Fibroblast of skin of scalp (primary cell): ENCODE measurements around the gene CDH12.
"Not testable (repeated sequence)": the region's sequence is repeated elsewhere in the genome, so short reads cannot be mapped to it uniquely, and the experiment has no call there.

Experiments
- DNase-seq: peaks from one replicate; pipeline ENCODE4 v3.0.0-alpha.2; 2013

Gene CDH12

DNA sequence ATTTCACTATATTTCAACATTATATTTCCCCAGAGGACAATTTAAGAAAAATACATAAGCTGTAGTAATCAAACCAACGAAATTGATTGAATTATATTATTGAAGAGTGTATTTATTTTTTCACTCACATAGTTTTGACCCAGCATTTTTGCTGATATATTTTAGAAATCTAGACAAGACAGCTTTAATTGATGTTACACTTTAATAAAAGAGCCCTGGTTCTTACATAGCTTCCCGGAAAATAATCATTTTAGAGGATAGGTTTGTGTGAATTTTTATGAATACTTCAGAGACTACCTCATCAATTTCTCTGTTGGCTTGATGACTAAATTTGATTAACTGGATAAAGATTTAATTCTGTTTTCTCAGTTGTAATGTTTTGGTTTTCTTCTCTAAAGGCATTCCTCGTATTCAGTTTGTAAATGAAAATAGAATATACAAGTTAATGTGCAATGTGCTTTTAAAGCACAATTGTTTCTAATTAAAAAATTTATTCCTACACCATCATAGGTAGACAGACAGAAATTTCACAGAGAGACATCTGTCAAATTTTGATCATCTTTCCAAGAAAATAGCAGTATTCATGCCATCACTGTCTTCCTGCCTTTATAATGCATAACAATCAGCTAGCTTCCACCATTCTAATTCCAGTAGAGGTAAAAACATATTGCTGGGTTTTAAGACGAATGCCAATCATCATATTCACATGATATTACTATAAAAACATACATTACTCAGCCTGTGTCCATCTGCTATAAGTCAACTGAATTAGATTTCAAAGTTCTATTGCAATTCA is 441.4 kb downstream of the CDH12 start:
- no peak for DNase-seq

DNA sequence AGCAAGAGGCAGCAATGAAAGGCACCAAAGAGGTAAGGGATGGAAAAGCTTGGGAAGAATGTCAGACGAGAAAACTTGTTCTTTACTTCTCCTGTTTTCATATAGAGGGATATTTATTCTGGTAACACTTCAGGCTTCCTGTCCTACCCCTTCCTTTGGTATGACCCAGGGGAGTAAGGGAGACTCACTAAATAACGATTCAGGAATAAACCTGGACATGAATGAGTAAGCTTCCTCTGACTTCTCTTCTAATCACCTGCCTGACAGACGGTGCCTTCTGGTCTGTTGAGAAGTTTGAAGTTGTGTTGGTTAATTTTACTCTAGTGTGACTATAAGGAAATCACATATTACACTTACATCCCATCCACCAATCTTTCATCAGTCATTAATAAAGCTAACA is 461.2 kb downstream of the CDH12 start:
- DNase-seq: no peak

- no peak for DNase-seq
Measured at GRCh38 chr5:22390888-22391287, 462.3 kb downstream of the CDH12 start.

DNA sequence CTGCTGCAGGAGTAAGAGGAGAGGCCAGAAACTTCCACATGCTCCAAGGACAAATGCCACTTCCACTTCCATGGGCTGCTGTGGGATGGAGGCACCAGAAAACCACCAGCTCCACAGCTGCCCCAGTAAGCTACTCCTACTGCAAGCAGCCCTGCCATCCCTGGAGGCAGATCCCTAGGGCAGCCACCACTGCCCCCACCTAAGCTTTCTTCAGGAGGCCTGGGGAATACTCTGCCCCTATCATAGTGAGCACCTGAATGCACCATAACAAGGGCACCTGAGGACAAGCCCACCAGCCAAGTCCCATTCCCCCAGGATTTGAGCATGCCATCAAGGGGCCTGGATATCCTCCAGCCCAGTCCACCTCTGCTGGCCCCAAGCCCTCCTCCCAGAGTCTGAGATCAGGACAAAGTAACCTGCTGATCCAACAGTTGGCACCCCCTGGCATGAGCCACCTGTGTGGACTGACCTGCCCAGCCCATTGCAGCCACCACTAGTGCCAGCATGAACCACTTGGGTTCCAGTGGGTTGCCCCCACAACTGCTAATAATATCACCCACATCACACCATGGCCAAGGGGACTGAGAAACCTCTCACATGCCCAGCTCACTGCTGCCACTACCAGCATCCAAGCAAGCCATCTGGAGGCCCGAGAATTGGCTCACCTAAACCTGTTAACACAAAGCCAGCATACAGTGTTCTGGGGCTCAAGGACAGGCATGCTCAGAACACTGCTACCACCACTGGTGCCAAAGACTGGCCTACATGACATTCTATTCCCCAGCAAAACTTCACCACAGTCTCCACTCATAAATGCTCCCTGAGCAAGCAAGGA is 480.1 kb downstream of the CDH12 start:
- DNase-seq: no peak

GRCh38 chr5:22372376-22372775 is 480.8 kb downstream of the CDH12 start:
- peak; percentile 34 for DNase-seq

DNA sequence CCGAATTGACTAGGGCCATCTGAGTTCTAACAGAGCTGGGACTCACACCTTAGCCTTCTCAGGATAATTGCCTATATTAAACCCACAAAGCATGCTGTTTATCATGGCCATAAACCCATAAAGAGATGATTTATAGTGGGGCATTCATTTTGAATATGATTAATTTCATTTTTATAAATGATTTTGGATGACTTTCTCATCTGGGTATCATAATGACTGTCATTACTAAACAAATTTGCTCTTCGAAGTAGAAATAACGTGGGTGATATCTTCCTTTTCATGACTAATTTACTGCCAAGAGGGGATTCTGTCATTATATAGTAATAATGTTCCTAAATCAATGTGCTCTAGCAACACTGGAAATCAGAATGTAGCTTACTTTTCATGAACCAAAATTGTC is 498.2 kb downstream of the CDH12 start:
- no peak for DNase-seq

- no peak for DNase-seq
Measured at GRCh38 chr5:22352493-22352892, 500.7 kb downstream of the CDH12 start.

GRCh38 chr5:22351178-22351577 is 502.0 kb downstream of the CDH12 start:
- no peak for DNase-seq

- DNase-seq: no peak
Measured at GRCh38 chr5:22348027-22348426, 505.1 kb downstream of the CDH12 start.

DNA sequence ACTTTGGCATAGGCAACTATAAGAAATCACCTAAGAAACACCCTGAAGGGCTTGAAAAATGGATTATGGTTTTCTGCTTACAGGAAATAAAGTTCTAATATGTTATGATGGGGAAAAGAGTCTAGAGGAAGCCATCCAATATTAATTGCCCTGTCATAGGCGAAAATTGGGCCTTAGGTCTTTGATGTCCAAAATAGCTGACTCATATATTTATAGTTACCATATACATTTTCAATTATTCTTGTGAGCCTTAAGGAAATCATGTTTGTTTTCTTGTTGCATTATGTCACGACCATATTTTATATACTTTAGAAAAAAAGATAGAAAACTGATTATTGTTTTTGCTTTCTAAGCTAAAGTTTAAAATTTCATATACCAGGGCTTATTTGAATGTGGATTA is 509.1 kb downstream of the CDH12 start:
- DNase-seq: no peak

- no peak for DNase-seq
Measured at GRCh38 chr5:22341406-22341805, 511.7 kb downstream of the CDH12 start.

DNA sequence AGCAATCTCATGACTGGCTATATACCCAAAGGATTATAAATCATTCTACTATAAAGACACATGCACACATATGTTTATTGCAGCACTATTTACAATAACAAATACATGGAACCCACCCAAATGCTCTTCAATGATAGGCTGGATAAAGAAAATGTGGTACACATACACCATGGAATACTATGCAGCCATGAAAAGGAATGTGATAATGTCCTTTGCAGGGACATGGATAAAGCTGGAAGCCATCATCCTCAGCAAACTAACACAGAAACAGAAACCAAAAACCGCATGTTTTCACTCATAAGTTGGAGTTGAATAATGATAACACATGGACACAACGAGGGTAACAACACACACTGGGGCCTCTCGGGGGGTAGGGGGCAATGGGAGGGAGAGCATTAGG is 520.2 kb downstream of the CDH12 start:
- DNase-seq: not testable (repeated sequence)

DNA sequence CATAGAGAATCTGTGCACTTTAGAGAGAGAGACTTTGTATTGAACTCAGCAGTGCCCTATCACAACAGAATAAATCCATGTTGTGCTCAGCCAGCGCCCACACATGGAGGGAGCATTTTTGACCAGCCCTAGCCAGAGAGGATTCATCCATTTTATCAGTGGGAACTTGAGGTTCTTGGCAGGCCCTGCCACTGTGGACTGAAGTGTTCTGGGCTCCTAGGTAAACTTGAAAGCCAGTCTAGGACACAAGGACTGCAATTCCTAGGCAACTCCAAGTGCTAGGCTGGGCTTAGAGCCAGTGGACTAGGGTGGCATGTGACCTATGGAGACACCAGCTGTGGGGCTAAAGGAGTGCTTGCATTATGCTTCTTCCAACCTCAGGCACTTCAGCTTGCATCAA is 523.5 kb downstream of the CDH12 start:
- DNase-seq: no peak

DNA sequence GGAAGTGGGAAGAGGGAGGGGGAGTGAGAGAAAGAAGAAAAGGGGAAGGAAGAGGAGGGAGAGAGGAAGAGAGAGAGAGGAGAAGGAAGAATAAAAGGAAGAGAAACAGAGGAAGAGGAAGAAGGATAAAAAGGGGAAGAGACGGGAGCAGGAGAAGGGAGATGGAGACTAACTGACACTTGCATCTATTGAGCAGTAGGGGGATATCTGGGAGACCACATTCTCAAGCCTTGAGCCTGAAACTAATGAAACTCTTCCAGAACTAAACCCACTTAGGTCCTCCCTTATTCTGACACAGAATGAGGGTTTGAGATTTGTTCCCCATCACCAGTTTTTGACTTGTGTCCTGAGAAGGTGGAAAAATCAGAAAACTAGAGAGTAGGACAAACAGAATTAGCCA is 533.3 kb downstream of the CDH12 start:
- no peak for DNase-seq

DNA sequence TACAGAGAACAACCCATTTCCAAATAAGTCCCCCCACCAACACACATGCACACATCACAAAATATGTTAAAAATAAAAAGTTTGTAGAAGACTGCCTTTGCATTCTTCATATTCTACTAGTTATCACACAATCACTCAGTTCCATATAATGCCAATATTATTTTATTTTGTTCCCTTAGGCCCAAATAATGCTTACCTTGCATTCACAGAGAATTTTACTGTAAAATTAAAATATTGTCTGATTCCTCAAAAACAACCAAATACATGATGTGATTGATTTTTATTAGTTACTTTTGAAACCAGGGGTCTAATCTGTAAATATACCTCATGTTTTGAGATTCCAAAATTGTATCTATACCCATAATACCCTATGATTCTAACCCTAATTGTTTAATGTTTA is 536.9 kb downstream of the CDH12 start:
- no peak for DNase-seq

- DNase-seq: not testable (repeated sequence)
Measured at GRCh38 chr5:22315052-22315451, 538.1 kb downstream of the CDH12 start.

GRCh38 chr5:22314548-22314947 is 538.6 kb downstream of the CDH12 start:
- no peak for DNase-seq

DNA sequence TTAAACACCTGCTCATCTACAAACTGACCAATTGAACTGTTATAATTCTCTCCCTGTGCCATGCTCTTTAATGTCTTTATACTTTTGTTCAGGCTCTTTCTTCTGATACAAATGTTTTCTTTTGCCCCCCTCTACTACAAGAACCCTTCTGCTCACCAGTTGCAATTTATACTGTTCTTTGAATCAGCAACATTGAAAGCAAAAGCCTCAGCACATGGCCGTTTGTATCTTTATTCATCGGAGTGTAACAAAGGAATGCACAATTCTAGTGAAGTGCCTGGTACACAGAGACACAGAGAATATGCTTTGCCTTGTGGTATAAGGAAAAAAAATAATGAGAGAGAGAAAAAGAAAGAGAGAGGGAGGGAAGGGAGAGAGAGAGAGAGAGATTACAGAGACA is 547.1 kb downstream of the CDH12 start:
- no peak for DNase-seq

- DNase-seq: no peak
Measured at GRCh38 chr5:22295832-22296231, 557.3 kb downstream of the CDH12 start.

- no peak for DNase-seq
Measured at GRCh38 chr5:22293147-22293546, 560.0 kb downstream of the CDH12 start.

DNA sequence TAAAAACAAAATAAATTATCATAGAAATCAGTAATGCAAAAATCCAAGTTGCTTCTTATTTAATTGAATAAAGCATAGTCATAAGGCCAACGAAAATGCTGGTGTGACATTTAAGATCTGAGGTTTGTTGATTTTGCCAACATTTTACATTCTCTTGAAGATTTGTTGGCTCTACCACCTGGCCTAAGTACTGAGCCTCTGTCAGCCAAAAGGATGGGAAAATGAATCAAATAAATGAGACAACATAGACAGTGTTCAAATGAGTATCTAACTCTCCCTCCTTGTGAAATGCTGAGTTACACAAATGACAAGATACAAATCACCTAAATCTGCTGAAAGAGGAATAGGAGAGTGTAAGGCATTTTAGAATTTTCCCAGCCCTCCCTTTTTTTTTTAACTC is 575.0 kb downstream of the CDH12 start:
- no peak for DNase-seq

GRCh38 chr5:22277006-22277405 is 576.1 kb downstream of the CDH12 start:
- no peak for DNase-seq

GRCh38 chr5:22265855-22266254 is 587.3 kb downstream of the CDH12 start:
- DNase-seq: not testable (repeated sequence)

GRCh38 chr5:22258139-22258538 is 595.0 kb downstream of the CDH12 start:
- no peak for DNase-seq
